Transverse colon (tissue), 4 donors: ENCODE results near the gene ST8SIA1.

Experiments
- CTCF ChIP-seq, 5 experiments: fragments of 200-600 bp in 3 of 5; fragments of 450-650 bp in 2 of 5; sonication (generic) in 3 of 5; IDR thresholded peaks; 1 replicate in 2 of 5; 2 replicates in 3 of 5; pipeline ENCODE4 v1.5.1; 2016 to 2017; ENCODE audit warnings: antibody characterized with exemption in 5 of 5, inconsistent platforms in 3 of 5, mild to moderate bottlenecking in 2 of 5, moderate library complexity in 1 of 5
- EP300 ChIP-seq: sonication (generic); formaldehyde crosslinking; IDR thresholded peaks from one replicate; pipeline ENCODE4 v1.6.1; 2017; ENCODE audit warnings: antibody characterized with exemption, low read depth
- POLR2A ChIP-seq: fragments of 450-650 bp; IDR thresholded peaks from one replicate; pipeline ENCODE4 v1.6.1; 2016; ENCODE audit warnings: antibody characterized with exemption, mild to moderate bottlenecking, moderate library complexity
- POLR2AphosphoS5 ChIP-seq, 3 donors: sonication (generic); formaldehyde crosslinking; IDR thresholded peaks; one replicate each; pipeline ENCODE4 v1.6.1; 2016; ENCODE audit warnings: antibody characterized with exemption in 3 of 3

GRCh38 chr12:22256041-22256441 lies 78.5 kb downstream of the ST8SIA1 start:
- no peak for TF ChIP-seq POLR2A
- TF ChIP-seq CTCF (IDR thresholded peaks at IDR 0.05) = no peak
- TF ChIP-seq POLR2AphosphoS5 (IDR thresholded peaks at IDR 0.05) = no peak
- TF ChIP-seq EP300 = no peak
